HG03135 (cell line): ENCODE results near the gene MAF.

Experiments used
- ATAC-seq: cut with Tn5 transposase; IDR thresholded peaks from one replicate; pipeline ENCODE4 v1.9.1; 2021; ENCODE audit warnings: mild to moderate bottlenecking, moderate library complexity; ENCODE audit not compliant: unreplicated experiment

The MAF gene

GRCh38 chr16:79547085-79547484 is 53.5 kb downstream of the MAF start:
- no peak for ATAC-seq
